Prostate gland (tissue), 2 donors: ENCODE results near the gene CCDC27. TPM values are rescaled to one million over a fixed set of nuclear protein-coding genes. Genes with fewer than 3 reads are reported as not detected.

ENCODE experiments used
- DNase-seq: peaks from one replicate; pipeline ENCODE4 v3.0.0-alpha.2; 2019; ENCODE audit warnings: low spot score
- H3K27ac ChIP-seq, 2 donors: fragments of 200-600 bp; sonication (generic); 2 replicates each; pipeline ENCODE4 v1.5.1; 2017 to 2019
- H3K27me3 ChIP-seq: fragments of 200-600 bp; sonication (generic); replicated peaks from 2 replicates; pipeline ENCODE4 v1.5.1; 2019; ENCODE audit not compliant: insufficient read depth
- H3K36me3 ChIP-seq, 2 donors: fragments of 200-600 bp; sonication (generic); 1 replicate in 1 of 2; 2 replicates in 1 of 2; pipeline versions ENCODE4 v1.5.1 to v1.8.1; 2017 to 2019
- H3K4me1 ChIP-seq: fragments of 200-600 bp; sonication (generic); replicated peaks from 2 replicates; pipeline ENCODE4 v1.5.1; 2019
- H3K4me3 ChIP-seq, 2 donors: fragments of 200-600 bp; sonication (generic); 2 replicates each; pipeline ENCODE4 v1.5.1; 2017 to 2019
- H3K9me3 ChIP-seq: fragments of 200-600 bp; sonication (generic); 2 replicates; pipeline ENCODE4 v1.5.1; 2017
- CTCF ChIP-seq, 4 experiments: fragments of 200-600 bp in 2 of 4; fragments of 450-650 bp in 2 of 4; sonication (generic) in 2 of 4; IDR thresholded peaks; 1 replicate in 3 of 4; 2 replicates in 1 of 4; pipeline ENCODE4 v1.5.1; 2016 to 2019; ENCODE audit warnings: antibody characterized with exemption in 4 of 4, mild to moderate bottlenecking in 2 of 4, moderate library complexity in 2 of 4
- POLR2A ChIP-seq: fragments of 450-650 bp; IDR thresholded peaks from one replicate; pipeline ENCODE4 v1.6.1; 2016; ENCODE audit warnings: antibody characterized with exemption, mild to moderate bottlenecking
- POLR2AphosphoS5 ChIP-seq: sonication (generic); formaldehyde crosslinking; IDR thresholded peaks from one replicate; pipeline ENCODE4 v1.6.1; 2017; ENCODE audit warnings: antibody characterized with exemption
- WGBS: methylation state at CpG from one replicate; pipeline ENCODE4 v1.1.5; 2018; 5-methylcytosine and 5-hydroxymethylcytosine counted together
- intact Hi-C: fragments of 100-400 bp; cut with DNase I; formaldehyde crosslinking; loops from one replicate; pipeline ENCODE4 v1.14.2; 2022
- total RNA-seq, 2 donors: library from RNA; depleted of rRNA; stranded (reverse); fragments of >200 nt; gene quantifications; one replicate each; pipeline ENCODE4 v1.1.0, GENCODE V29; 2016

The CCDC27 gene
- total RNA-seq, 2 donors from 2014 or later, result 0.97 TPM; not detected in 1

GRCh38 chr1:3730543-3731247, 21.6 kb upstream of the CCDC27 start:
- Histone ChIP-seq H3K4me3 (no peak overlapping the region), H3K4me1 (no peaks in the 10 kb centered on the region), H3K27me3 (no peaks in the 10 kb centered on the region), H3K36me3 (no peaks in the 10 kb centered on the region), H3K9me3 (no peaks in the 10 kb centered on the region), H3K27ac (no peak overlapping the region)
- TF ChIP-seq POLR2AphosphoS5 (no peak), CTCF (IDR thresholded peaks at IDR 0.05) (no peak), POLR2A (no peak)
- no peak for DNase-seq
- 91% methylated on average over 12 of the region's 25 CpGs for WGBS
- intact Hi-C loops, result no loop called here

- intact Hi-C loops, result no loop called here
- H3K36me3 ChIP-seq, result no peaks in the 10 kb centered on the region
- TF ChIP-seq CTCF (IDR thresholded peaks at IDR 0.05) (no peak), POLR2AphosphoS5 (no peak), POLR2A (no peak)
- no peaks in the 10 kb centered on the region for H3K4me1 ChIP-seq
- WGBS, result 60% methylated on average over 25 of the region's 25 CpGs
- H3K27ac ChIP-seq, result no peak overlapping the region
- no peaks in the 10 kb centered on the region for H3K9me3 ChIP-seq
- H3K4me3 ChIP-seq, result no peak overlapping the region
- H3K27me3 ChIP-seq, result no peaks in the 10 kb centered on the region
- no peak for DNase-seq
Observed at GRCh38 chr1:3731583-3732433, 20.4 kb upstream of the CCDC27 start.

- WGBS, result 69% methylated on average over 35 of the region's 37 CpGs
- no peak for DNase-seq
- Histone ChIP-seq H3K4me3 (no peak overlapping the region), H3K27ac (no peak overlapping the region), H3K9me3 (no peaks in the 10 kb centered on the region), H3K36me3 (no peaks in the 10 kb centered on the region), H3K4me1 (no peaks in the 10 kb centered on the region), H3K27me3 (no peaks in the 10 kb centered on the region)
- no peak for TF ChIP-seq POLR2AphosphoS5
- no peak for TF ChIP-seq POLR2A
- TF ChIP-seq CTCF (IDR thresholded peaks at IDR 0.05), result no peak
- intact Hi-C loops, result no loop called here
Observed at GRCh38 chr1:3732434-3733093, 19.7 kb upstream of the CCDC27 start.

- no peaks in the 10 kb centered on the region for H3K36me3 ChIP-seq
- DNase-seq, result no peak
- no peak overlapping the region for H3K27ac ChIP-seq
- 80% methylated on average over 29 of the region's 29 CpGs for WGBS
- H3K4me1 ChIP-seq, result no peaks in the 10 kb centered on the region
- TF ChIP-seq POLR2A, result no peak
- no peak for TF ChIP-seq CTCF (IDR thresholded peaks at IDR 0.05)
- H3K9me3 ChIP-seq, result no peaks in the 10 kb centered on the region
- intact Hi-C loops, result no loop called here
- no peak overlapping the region for H3K4me3 ChIP-seq
- no peaks in the 10 kb centered on the region for H3K27me3 ChIP-seq
Observed at GRCh38 chr1:3733094-3733882, 19.0 kb upstream of the CCDC27 start.
